LNCAP (cell line): ENCODE results near the gene TRIM17.

ENCODE experiments used
- TF ChIP-seq, protein P1 (sequence below): fragments of 450-650 bp; IDR thresholded peaks from 2 replicates; pipeline ENCODE4 v1.5.1; 2017; ENCODE audit warnings: mild to moderate bottlenecking

Gene TRIM17

DNA sequence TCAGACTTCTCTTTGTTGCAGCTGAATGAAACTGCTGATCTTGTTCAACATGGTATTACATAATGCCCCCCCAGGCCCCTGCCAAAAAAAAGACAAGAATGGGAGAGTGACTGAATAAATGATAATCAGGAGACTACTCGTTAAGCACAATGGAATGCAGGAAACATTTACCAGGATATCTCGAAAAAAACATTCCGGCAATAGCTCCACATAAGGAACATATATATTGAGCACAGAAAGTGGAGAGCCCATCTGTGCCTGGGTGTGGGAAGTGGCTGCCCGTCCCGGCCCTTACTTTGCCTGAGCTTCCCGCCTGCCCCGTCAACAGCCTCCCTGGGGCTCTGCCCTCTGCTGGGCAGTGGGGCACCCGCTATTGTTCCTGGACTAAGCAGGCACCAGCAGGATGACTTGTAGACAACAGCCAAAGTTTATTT lies 23.4 kb downstream of the TRIM17 start:
- TF ChIP-seq, protein P1, sequence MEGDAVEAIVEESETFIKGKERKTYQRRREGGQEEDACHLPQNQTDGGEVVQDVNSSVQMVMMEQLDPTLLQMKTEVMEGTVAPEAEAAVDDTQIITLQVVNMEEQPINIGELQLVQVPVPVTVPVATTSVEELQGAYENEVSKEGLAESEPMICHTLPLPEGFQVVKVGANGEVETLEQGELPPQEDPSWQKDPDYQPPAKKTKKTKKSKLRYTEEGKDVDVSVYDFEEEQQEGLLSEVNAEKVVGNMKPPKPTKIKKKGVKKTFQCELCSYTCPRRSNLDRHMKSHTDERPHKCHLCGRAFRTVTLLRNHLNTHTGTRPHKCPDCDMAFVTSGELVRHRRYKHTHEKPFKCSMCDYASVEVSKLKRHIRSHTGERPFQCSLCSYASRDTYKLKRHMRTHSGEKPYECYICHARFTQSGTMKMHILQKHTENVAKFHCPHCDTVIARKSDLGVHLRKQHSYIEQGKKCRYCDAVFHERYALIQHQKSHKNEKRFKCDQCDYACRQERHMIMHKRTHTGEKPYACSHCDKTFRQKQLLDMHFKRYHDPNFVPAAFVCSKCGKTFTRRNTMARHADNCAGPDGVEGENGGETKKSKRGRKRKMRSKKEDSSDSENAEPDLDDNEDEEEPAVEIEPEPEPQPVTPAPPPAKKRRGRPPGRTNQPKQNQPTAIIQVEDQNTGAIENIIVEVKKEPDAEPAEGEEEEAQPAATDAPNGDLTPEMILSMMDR: peak; percentile 73

DNA sequence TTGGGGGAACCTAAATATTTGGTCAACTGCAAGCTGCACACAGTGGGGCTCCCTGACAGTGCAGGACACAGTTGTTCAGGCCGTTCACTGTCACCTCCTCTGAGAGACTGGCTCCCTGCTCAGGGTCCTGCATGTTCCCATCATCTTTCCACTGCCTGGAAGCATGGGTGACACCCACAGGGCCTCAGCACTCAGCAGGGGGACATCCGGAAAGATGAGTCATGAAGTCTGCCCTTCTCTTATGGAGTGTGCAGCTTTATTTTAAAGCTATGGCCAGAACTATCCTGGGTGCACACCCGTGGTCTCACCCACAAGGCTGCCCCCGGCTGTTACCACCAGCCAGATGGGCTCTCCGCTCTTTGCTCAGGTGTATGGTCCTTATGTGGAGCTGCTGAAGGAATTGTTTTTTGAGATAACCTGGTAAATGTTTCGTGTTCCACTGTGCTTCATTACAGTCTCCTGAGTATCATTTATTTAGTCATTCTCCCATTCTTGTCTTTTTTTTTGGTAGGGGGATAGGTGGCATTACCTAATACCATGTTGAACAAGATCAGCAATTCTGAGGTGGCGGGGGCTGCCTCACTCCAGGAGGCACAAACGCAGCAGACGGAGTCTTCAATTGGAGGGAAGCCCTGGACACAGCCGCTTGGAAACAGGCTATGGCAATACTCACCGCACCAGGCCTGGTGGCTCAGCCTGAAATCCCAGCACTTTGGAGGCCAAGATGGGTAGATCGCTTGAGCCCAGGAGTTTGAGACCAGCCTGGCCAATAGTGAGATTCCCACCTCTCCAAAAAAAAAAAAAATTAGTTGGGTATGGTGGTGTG lies 24.3 kb downstream of the TRIM17 start:
- TF ChIP-seq, protein P1: no peak

DNA sequence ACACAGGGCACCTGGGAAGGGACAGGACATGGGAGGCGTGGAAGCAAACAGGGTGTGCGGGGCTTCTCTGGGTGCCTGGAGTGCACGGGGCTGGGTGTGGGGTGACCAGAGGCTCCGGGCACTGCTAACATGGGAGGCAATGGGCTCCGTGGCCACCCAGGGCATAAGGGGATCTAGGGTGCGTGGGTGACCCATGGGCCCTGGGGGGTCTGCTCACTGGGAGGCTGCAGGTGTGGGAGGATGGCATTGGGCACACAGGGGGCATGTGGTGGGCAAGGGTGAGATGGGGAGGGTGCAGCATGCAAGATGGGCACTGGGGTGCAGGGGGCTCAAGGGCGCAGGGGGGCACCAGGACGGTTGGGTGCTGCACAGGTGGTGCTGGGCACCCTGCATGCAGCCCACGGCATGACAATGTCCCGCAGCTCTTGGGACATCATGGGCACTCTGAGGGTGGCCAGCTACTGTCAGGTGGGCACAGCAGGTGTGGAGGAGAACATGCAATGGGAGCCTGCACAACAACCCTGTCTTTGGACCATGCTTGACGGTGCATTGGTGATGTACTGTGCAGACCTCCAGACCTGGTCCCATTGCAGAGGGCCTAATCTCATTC lies 25.1 kb downstream of the TRIM17 start:
- TF ChIP-seq, protein P1: no peak

DNA sequence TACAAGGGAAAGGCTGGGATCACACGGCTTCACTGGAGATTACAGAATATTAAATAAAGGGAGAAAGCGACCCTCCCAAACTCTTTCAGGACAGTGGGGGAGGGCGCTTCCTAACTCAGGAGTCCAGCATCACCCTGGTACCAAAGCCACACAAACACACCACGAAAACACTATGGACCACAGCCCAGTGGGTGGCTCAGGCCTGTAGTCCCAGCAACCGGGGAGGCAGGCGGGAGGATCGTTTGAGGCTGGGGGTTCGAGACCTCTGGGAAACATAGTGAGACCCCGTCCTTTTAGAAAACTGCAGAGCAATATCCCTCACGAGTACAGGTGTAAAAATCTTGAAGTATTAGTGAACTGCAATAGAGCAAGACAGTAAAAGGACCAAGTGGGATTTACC lies 26.0 kb downstream of the TRIM17 start:
- TF ChIP-seq, protein P1: no peak

DNA sequence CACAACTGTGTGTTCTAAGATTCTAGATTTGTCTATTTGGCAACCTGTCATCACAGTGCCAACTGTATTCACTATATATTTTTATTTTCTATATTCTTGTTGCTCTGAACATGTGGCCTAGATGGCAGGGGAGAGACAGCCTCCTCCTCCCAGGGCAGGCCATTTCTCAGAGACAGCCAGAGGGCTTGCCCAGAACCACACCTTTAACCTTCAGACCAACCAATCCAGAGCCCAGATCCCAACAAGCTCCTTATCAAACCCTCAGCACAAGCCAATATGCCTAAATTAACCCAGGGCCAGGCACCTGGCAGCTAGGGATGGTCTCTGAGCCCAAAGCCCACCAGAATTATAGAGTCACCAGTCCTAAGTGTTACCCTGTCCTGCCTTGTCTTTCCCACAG lies 29.3 kb downstream of the TRIM17 start:
- TF ChIP-seq, protein P1: no peak

DNA sequence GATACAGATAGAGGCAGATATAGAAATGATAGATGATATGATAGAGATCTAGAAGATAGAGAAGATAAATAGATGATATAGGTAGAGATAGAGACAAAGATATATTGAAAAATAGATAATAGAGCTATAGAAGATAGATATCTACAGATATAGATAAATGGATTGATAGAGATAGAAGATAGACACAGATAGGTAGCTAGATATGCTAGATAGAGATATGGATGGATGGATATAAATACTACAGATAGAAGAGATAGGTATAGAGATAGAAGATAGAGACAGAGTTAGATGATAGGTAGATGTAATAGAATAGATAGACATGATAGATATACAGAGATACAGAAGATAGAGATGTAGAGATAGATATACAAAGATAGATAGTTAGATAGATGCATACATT lies 31.4 kb downstream of the TRIM17 start:
- TF ChIP-seq, protein P1: no peak

DNA sequence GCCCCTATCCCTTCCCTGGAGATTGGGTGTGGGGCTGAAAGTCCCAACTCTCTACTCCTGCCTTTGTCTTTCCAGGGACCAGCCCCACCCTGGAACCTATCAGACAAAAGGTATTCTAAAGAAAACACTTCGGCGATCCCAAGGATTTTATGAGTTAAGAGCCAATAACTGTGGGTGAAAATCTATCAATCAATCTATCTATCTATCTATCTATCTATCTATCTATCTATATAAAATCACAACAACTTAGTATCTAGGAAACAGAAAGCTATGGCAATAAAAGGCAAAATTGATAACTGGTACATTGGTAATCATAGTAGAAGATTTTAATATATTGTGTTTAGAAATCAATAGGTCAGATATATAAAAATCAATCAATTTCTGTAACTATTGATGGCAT lies 32.9 kb downstream of the TRIM17 start:
- TF ChIP-seq, protein P1: no peak
